ENCODE measurements around the gene NANOS3.
A peak's percentile ranks its signal among the peaks of the same experiment; 100 is the strongest.

NANOS3 gene

GRCh38 chr19:13885826-13886365, 9.0 kb downstream of the NANOS3 start:
- Mint-ChIP-seq H3K4me1 (peaks cover 28% of the 10 kb centered on the region), H3K27me3 (no peaks in the 10 kb centered on the region), H3K36me3 (no peaks in the 10 kb centered on the region), H3K9me3 (no peaks in the 10 kb centered on the region), H3K27ac (no peak overlapping the region), H3K4me3 (no peak overlapping the region)

- Mint-ChIP-seq H3K27ac (peak overlapping the region; percentile 46), H3K36me3 (no peaks in the 10 kb centered on the region), H3K27me3 (no peaks in the 10 kb centered on the region), H3K9me3 (no peaks in the 10 kb centered on the region), H3K4me3 (no peak overlapping the region), H3K4me1 (peaks cover 17% of the 10 kb centered on the region)
Observed at GRCh38 chr19:13887018-13887436, 10.1 kb downstream of the NANOS3 start.

- Mint-ChIP-seq H3K27ac (no peak overlapping the region), H3K36me3 (no peaks in the 10 kb centered on the region), H3K27me3 (no peaks in the 10 kb centered on the region), H3K9me3 (no peaks in the 10 kb centered on the region), H3K4me1 (peaks cover 12% of the 10 kb centered on the region), H3K4me3 (no peak overlapping the region)
Observed at GRCh38 chr19:13887517-13887916, 10.6 kb downstream of the NANOS3 start.

GRCh38 chr19:13888281-13888680, 11.3 kb downstream of the NANOS3 start:
- no peak overlapping the region for H3K27ac Mint-ChIP-seq
- H3K4me1 Mint-ChIP-seq, result peaks cover 8% of the 10 kb centered on the region
- no peaks in the 10 kb centered on the region for H3K36me3 Mint-ChIP-seq
- H3K9me3 Mint-ChIP-seq, result no peaks in the 10 kb centered on the region
- H3K27me3 Mint-ChIP-seq, result no peaks in the 10 kb centered on the region
- no peak overlapping the region for H3K4me3 Mint-ChIP-seq

GRCh38 chr19:13890136-13890535, 13.2 kb downstream of the NANOS3 start:
- Mint-ChIP-seq H3K4me3 (no peak overlapping the region), H3K36me3 (no peaks in the 10 kb centered on the region), H3K27ac (no peak overlapping the region), H3K4me1 (no peaks in the 10 kb centered on the region), H3K27me3 (no peaks in the 10 kb centered on the region), H3K9me3 (no peaks in the 10 kb centered on the region)

- Mint-ChIP-seq H3K4me1 (no peaks in the 10 kb centered on the region), H3K27me3 (no peaks in the 10 kb centered on the region), H3K4me3 (no peak overlapping the region), H3K27ac (no peak overlapping the region), H3K36me3 (no peaks in the 10 kb centered on the region), H3K9me3 (no peaks in the 10 kb centered on the region)
Observed at GRCh38 chr19:13892870-13893269, 15.9 kb downstream of the NANOS3 start.

GRCh38 chr19:13894552-13894951, 17.6 kb downstream of the NANOS3 start:
- no peak overlapping the region for H3K27ac Mint-ChIP-seq
- no peaks in the 10 kb centered on the region for H3K27me3 Mint-ChIP-seq
- H3K9me3 Mint-ChIP-seq, result no peaks in the 10 kb centered on the region
- H3K4me3 Mint-ChIP-seq, result no peak overlapping the region
- H3K4me1 Mint-ChIP-seq, result no peaks in the 10 kb centered on the region
- H3K36me3 Mint-ChIP-seq, result no peaks in the 10 kb centered on the region

- no peaks in the 10 kb centered on the region for H3K4me1 Mint-ChIP-seq
- H3K27ac Mint-ChIP-seq, result no peak overlapping the region
- no peaks in the 10 kb centered on the region for H3K36me3 Mint-ChIP-seq
- H3K27me3 Mint-ChIP-seq, result no peaks in the 10 kb centered on the region
- no peaks in the 10 kb centered on the region for H3K9me3 Mint-ChIP-seq
- no peak overlapping the region for H3K4me3 Mint-ChIP-seq
Observed at GRCh38 chr19:13896227-13896626, 19.3 kb downstream of the NANOS3 start.

GRCh38 chr19:13899393-13899792, 22.5 kb downstream of the NANOS3 start:
- no peaks in the 10 kb centered on the region for H3K36me3 Mint-ChIP-seq
- H3K27ac Mint-ChIP-seq, result no peak overlapping the region
- no peak overlapping the region for H3K4me3 Mint-ChIP-seq
- no peaks in the 10 kb centered on the region for H3K4me1 Mint-ChIP-seq
- no peaks in the 10 kb centered on the region for H3K9me3 Mint-ChIP-seq
- H3K27me3 Mint-ChIP-seq, result no peaks in the 10 kb centered on the region

- no peak overlapping the region for H3K27ac Mint-ChIP-seq
Observed at GRCh38 chr19:13899912-13900584, 23.1 kb downstream of the NANOS3 start.

GRCh38 chr19:13902993-13903555, 26.1 kb downstream of the NANOS3 start:
- no peaks in the 10 kb centered on the region for H3K36me3 Mint-ChIP-seq
- no peaks in the 10 kb centered on the region for H3K9me3 Mint-ChIP-seq
- H3K4me1 Mint-ChIP-seq, result peaks cover 11% of the 10 kb centered on the region
- H3K27me3 Mint-ChIP-seq, result no peaks in the 10 kb centered on the region
- H3K4me3 Mint-ChIP-seq, result peak overlapping the region; percentile 11
- no peak overlapping the region for H3K27ac Mint-ChIP-seq

More at GRCh38 chr19:13899912-13900584, 23.1 kb downstream of the NANOS3 start:
- Mint-ChIP-seq H3K9me3 (no peaks in the 10 kb centered on the region), H3K36me3 (no peaks in the 10 kb centered on the region), H3K27me3 (no peaks in the 10 kb centered on the region), H3K4me3 (no peak overlapping the region), H3K4me1 (no peaks in the 10 kb centered on the region)

- Mint-ChIP-seq H3K27me3 (no peaks in the 10 kb centered on the region), H3K4me3 (peak within 1 kb of the TSS; percentile 86), H3K36me3 (no peaks in the 10 kb centered on the region), H3K27ac (peak within 1 kb of the TSS; percentile 92), H3K4me1 (peaks cover 11% of the 10 kb centered on the region), H3K9me3 (no peaks in the 10 kb centered on the region)
Observed at GRCh38 chr19:13905634-13906520, 28.9 kb downstream of the NANOS3 start, which contains the start of the genes BRME1 and CC2D1A. Gene BRME1 (minus strand): TSS chr19:13906117. CDS start chr19:13904892, 1,225 bp downstream. Gene CC2D1A (plus strand): TSS chr19:13906201. CDS start chr19:13906442, 241 bp downstream.

- no peaks in the 10 kb centered on the region for H3K27me3 Mint-ChIP-seq
- H3K27ac Mint-ChIP-seq, result peak overlapping the region; percentile 30
- no peaks in the 10 kb centered on the region for H3K36me3 Mint-ChIP-seq
- H3K4me3 Mint-ChIP-seq, result peak overlapping the region; percentile 86
- H3K9me3 Mint-ChIP-seq, result no peaks in the 10 kb centered on the region
- peaks cover 11% of the 10 kb centered on the region for H3K4me1 Mint-ChIP-seq
Observed at GRCh38 chr19:13906521-13906904, 29.6 kb downstream of the NANOS3 start.

GRCh38 chr19:13906910-13907309, 30.0 kb downstream of the NANOS3 start:
- Mint-ChIP-seq H3K27ac (no peak overlapping the region), H3K9me3 (no peaks in the 10 kb centered on the region), H3K27me3 (no peaks in the 10 kb centered on the region), H3K4me3 (peak overlapping the region; percentile 86), H3K4me1 (peaks cover 11% of the 10 kb centered on the region), H3K36me3 (peaks cover under 1% of the 10 kb centered on the region)

GRCh38 chr19:13908674-13909073, 31.7 kb downstream of the NANOS3 start:
- Mint-ChIP-seq H3K36me3 (peaks cover 1% of the 10 kb centered on the region), H3K4me1 (peaks cover 11% of the 10 kb centered on the region), H3K9me3 (no peaks in the 10 kb centered on the region), H3K27ac (no peak overlapping the region), H3K4me3 (no peak overlapping the region), H3K27me3 (no peaks in the 10 kb centered on the region)

Measured in activated naive CD4-positive, alpha-beta T cell treated with anti-CD3 and anti-CD28 coated beads, Interleukin-2, amount 50 U/mL, for 24 hours (primary cell).